GM12878 (cell line): ENCODE data around the gene DAB2IP.

ENCODE experiments used
- GATAD2B ChIP-seq: fragments of 450-650 bp; conservative IDR thresholded peaks from 2 replicates; pipeline ENCODE4 v1.6.1; 2017; ENCODE audit warnings: low read depth, mild to moderate bottlenecking, moderate library complexity
- REST ChIP-seq: IDR thresholded peaks from 2 replicates; pipeline ENCODE4 v1.6.1; 2012; ENCODE audit warnings: mild to moderate bottlenecking, low read depth, low read length
- SIN3A ChIP-seq: IDR thresholded peaks from 2 replicates; pipeline ENCODE4 v1.6.1; 2012; ENCODE audit warnings: low read depth, low read length, improper control_type of control experiment
- TCF12 ChIP-seq: IDR thresholded peaks from 2 replicates; pipeline ENCODE4 v1.6.1; 2011; ENCODE audit warnings: low read depth, mild to moderate bottlenecking, low read length

- TF ChIP-seq GATAD2B (no peak), SIN3A (no peak), REST (no peak), TCF12 (no peak)
Measured at GRCh38 chr9:121700832-121701419, 49.5 kb downstream of the DAB2IP start.
